ENCODE data around the gene RALBP1.

Gene RALBP1

DNA sequence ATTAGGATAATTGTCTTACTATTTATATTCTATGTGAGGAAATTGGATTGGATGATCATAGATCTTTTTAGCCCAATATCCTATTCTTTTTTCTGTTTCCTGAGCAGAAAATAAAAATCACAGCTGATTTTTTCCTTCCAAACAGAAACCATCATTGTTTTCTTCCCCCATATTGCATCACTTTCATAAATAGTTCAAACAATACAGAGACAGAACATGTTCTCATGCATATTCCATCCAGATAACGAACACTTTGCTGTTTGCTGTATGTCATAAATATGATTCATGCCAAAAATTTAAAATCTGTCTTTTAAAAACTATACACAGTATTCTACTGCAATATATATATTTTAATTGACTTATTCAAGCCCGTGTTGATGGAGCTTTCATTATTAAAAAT lies 22.0 kb upstream of the RALBP1 start:
- in situ Hi-C loops (cut with MboI; ENCODE audit: low sequenced_read_pairs): no loop called here

DNA sequence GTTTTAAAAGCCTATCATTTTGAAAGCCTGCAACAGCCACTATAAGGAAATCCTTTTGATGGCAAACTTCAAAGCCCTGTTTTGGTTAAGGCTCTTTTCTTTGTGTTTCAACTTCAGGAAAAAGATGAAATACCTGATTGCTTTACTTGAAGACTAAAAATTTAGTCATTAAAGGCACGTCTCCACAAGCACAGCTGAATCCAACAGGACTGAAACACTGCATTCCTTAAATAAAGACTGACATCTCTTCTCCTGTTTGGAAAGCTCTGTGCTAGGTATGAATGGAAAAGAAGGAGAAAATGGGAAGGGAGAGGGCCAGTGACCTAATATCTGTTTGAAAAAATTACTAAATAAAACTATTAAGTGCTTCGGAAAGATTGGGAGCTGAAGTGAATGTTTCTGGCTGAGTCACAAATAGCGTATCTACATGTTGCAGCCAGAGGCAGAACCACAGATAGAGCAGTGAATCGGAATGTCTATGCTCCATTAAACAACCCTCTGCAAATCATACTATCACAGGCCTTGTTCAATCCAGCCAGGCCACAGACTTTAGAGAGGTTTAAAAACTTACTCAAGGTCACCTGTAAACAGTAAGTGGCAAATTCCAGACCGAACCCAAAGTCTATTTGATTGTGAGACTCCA lies 21.1 kb upstream of the RALBP1 start:
- in situ Hi-C loops (cut with MboI; ENCODE audit: low sequenced_read_pairs): no loop called here

DNA sequence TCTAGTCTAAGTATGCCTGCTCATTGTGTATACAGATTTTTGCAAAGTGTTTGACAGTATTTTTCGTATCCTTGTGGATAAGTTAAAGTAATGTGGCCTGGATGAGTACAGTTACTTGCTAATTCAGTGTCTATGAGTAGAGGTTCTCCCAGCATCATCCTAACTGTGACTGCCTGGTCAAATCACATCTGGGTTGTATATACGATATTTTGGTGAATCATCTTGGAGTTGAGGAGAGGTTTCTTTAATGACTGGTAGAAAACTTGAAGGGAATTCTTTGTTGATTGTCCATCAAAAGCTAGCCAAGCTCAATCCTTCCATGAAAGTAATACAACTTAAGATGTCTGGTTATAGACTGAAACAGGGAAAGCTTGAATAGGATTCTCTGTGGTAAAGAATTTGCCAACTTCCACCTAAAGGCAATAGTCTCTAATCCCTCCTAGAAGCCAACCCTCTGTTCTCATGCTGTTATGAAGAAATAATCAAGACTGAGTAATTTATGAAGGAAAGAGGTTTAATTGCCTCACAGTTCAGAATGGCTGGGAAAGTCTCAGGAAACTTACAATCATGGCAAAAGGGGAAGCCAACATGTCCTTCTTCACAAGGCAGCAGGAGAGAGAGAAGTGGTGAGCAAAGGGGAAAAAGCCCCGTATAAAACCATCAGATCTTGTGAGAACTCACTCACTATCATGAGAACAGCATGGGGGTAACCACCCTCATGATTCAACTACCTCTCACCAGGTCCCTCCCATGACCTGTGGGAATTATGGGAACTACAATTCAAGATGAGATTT lies 19.4 kb upstream of the RALBP1 start:
- in situ Hi-C loops (cut with MboI; ENCODE audit: low sequenced_read_pairs): no loop called here

DNA sequence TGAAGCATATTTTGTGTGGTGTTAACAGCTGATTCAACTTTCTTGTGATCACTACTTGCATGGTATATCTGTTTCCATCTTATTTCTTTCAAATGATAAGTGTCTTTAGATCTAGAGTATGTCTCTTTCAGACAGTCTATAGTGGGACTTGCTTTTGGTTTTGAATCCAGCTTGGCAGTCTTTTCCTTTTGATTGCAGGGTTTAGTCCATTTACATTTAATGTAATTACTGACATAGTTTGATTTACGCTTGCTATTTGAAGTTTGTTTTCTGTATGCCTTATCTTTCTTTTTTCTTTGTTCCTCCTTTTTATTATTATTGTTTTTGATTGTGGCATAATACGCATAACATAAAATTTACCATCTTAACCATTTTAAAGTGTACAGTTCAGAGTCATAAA lies 9.2 kb upstream of the RALBP1 start:
- in situ Hi-C loops (cut with MboI; ENCODE audit: low sequenced_read_pairs): no loop called here

DNA sequence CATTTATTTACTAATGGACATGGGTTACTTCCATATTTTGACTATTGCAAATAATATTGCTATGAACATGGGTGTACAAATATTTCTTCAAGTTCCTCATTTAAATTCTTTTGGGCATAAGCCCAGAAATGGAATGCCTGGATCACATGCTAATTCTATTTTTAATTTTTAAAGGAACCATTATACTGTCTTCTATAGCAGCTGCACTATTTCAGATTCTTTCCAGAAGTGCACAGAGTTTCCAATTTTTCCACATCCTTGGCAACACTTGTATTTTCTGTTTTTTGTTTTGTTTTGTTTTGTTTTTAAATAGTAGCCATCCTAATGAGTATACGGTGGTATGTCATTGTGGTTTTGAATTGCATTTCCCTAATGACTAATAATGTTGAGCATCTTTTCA lies 8.5 kb upstream of the RALBP1 start:
- in situ Hi-C loops (cut with MboI; ENCODE audit: low sequenced_read_pairs): no loop called here

DNA sequence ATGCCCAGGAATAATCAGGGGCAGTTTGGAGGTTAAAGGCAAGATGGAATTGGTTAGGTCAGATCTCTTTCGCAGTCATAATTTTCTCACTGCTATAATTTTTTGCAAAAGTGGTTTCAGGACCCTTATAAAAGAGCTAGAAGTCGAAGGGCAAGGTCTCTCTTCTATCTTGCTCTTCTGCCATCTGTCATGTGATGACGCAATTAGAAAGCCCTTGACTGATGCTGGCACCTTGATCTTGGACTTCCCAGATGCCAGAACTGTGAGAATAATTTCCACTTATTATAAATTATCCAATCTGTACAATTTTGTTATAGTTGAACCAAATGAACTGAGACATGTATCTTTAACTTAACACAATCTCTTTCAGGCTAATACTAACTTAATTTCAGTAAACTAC lies 6.3 kb upstream of the RALBP1 start:
- in situ Hi-C loops (cut with MboI; ENCODE audit: low sequenced_read_pairs): no loop called here

DNA sequence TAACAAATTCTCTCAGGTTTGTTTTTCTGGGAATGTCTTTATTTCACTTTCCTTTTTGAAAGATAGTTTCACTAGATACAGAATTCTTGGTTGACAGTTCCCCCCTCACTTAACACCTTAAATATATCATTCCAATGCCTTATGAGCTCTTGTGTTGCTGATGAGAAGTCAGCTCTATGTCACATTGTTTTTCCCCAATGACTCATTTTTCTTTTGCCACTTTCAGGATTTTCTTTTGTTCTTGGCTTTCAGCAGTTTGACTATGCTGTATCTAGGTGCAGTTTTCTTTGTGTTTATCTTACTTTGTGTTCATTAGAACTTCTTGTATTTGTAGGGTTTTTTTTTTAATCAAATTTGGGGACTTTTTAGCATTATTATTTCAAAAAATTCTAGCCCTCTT lies 5.6 kb upstream of the RALBP1 start:
- in situ Hi-C loops (cut with MboI; ENCODE audit: low sequenced_read_pairs): no loop called here

DNA sequence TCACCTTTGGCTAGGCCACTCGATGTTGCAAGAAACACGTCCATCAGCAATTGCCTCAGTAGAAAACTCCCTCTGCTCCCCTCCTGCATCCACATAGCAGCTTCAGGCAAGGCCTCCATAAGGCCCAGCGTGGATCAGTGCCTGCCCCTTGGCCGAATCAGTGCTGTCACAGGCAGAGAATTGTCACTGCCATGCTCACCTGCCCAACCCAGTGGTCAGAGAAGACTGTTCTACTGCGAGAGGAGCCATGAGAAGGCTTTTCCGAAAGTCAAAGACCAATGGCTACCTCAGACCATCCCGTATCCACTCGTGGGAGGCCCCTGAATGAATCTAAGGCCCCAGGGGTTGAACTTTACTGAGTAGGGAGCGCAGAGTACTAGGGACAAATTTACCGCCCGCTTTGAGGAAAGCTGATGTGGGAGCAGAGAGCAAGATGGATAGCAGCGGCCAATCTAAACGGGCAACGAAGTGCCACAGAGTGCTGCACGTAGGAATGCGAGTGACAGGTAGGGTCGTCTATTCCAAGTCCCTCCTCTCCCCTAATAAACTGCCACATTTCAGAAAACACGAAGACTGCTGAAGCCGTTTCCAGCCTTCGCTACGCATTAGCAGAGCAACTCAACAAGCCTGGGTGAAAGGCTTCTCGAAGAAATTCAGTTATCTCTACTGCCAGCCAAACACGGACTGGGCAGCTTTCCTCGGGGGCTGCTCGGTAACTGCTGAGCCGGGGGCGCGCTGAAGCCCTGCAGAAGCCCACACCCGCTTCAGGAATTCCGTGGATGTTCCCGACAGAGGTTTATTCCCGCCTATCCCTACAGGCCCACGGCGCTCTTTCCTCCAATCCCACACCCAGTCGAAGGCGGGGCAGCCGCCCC lies 968 bp upstream of the RALBP1 start:
- in situ Hi-C loops (cut with MboI; ENCODE audit: low sequenced_read_pairs): no loop called here

DNA sequence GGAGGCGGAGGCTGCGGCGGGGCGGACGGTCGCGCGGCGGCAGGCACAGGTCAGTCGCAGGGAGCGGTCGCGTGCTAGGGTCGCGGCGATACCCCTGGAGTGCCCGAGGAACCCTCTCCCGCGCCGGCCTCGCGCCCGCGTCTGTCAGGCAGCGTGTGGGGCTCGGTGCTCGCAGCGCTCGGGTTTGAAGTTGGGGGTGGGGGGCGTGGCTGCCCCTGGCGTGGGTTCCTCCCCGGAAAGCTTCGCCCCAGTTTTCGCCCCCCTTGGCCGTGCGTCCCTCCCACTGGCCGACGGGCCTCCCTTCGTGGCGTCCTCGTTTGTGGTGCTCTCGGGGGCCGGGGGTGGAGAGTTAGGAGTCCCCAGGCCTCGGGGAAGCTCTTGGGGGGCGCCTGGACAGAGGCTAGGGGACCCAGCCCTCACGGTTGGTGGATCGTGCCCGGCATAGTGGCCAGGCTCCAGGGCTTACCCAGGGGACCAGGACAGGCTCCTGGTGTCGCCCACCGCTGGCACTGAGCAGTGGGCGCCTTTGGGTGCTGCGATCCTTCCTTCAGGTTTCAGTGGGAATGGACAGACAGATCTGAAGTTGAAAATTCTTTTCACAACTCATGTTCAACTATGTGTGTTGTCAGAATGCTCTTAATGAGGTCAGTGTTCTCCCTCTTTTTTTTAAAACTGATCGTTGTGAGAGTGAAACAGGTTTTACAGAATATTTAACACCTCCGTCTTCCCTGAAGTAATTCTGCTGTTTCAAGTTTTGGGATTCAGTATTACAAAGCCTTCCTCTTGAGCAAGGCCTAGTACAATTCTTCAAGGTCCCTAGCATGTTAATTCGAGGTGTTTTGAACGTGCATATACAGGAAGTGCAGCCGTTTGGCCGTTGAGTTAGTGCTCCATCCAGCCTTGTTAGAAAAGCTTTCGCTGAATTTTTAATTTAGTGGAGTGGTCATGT lies 604 bp downstream of the RALBP1 start:
- in situ Hi-C loops (cut with MboI; ENCODE audit: low sequenced_read_pairs): loop anchor here (25.0 kb wide), 1 partner anchor 89 kb away; no protein-coding TSS in a partner anchor

DNA sequence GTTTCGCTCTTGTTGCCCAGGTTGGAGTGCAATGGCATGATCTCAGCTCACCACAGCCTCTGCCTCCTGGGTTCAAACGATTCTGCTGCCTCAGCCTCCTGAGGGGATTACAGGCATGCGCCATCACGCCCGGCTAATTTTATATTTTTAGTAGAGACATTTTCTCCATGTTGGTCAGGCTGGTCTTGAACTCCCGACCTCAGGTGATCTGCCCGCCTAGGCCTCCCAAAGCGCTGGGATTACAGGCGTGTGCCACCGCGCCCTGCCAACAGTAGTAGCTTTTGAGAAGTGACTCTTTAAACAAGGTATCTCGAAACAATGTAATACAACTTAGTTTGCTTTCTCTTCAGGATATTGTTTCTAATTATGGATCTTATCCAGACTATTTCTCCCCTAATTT lies 1.6 kb downstream of the RALBP1 start:
- in situ Hi-C loops (cut with MboI; ENCODE audit: low sequenced_read_pairs): loop anchor here (25.0 kb wide), 1 partner anchor 90 kb away; no protein-coding TSS in a partner anchor

DNA sequence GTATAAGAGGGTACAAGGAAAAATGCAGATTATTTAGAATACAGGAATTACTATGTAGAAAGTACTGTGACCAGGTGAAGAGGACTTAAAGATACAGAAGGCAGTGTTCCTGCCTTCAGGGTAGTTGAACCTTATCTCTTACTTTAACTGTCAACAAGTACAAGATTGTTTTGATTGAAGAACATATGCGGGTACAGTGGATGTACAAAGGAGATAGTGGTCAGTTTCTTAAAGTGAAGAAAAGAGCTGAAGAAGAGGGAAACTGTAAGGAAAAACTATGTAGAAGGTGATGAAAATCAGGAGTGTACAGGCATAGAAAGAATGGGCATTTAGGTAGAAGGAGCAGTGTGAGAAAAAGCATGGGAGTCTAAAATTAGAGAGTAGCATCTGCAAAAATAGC lies 2.2 kb downstream of the RALBP1 start:
- in situ Hi-C loops (cut with MboI; ENCODE audit: low sequenced_read_pairs): loop anchor here (25.0 kb wide), 1 partner anchor 90 kb away; no protein-coding TSS in a partner anchor

DNA sequence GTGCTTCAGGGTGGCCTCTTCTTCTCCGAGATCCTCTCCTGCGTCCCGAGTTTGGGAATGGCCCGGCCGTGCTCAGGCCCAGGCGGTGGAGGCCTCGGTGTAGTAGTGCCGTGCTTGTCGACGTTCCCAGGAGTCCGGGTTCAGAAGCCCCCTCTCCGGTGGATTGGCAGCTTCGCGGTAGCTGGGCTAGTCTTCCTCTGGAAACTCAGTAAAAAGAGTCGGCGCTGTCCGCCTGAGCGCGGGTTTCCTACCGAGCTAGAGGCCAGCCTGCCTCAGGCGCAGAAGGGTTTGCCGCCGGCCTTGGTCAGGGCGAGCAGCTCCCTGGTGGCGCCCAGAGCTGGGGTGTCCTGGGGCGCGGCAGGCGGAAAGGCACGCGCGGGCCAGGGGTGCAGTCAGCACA lies 3.2 kb downstream of the RALBP1 start:
- in situ Hi-C loops (cut with MboI; ENCODE audit: low sequenced_read_pairs): loop anchor here (25.0 kb wide), 1 partner anchor 91 kb away; no protein-coding TSS in a partner anchor

DNA sequence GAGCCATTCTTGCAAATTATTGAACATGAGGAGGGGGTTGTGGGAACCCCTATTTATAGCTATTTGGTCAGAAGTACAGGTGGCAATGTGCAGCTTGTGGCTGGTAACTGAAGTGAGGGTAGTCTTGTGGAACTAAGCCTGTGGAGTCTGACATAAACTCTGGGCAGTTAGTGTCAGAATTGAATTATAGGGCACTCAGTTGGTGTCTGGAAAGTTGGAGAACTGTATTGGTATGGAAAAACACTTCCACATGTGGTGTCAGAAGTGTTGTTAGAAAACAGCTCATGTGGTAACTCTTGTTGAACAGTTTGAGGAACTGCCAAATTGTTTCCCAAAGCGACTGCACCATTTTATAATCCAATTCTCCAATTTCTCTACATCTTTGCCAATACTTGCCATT lies 7.5 kb downstream of the RALBP1 start:
- in situ Hi-C loops (cut with MboI; ENCODE audit: low sequenced_read_pairs): loop anchor here (25.0 kb wide), 1 partner anchor 95 kb away; no protein-coding TSS in a partner anchor

DNA sequence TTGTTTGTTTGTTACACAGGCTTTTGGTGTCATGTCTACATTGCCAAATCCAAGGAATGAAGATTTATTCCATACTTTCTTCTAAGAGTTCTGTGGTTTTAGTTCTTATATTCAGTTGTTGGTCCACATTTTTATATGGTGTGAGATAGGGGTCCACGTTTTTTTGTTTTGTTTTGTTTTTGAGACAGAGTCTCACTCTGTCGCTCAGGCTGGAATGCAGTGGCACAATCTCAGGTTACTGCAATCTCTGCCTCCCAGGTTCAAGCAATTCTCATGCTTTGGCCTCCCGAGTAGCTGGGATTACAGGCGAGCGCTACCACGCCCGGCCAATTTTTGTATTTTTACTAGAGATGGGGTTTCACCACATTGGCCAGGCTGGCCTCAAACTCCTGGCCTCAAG lies 8.2 kb downstream of the RALBP1 start:
- in situ Hi-C loops (cut with MboI; ENCODE audit: low sequenced_read_pairs): loop anchor here (25.0 kb wide), 1 partner anchor 96 kb away; no protein-coding TSS in a partner anchor

DNA sequence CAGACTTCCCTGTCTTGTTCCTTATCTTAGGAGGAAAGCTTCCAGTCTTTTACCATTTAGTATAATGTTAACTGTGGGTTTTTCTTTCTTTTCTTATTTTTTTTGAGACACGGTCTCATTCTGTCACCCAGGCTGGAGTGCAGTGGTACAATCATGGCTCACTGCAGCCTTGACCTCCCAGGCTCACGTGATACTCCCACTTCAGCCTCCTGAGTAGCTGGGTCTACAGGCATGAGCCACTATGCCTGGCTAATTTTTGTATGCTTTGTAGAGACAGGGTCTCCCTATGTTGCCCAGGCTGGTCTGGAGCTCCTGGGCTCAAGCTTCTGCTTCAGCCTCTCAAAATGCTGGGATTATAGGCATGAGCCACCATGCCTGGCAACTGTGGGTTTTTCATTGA lies 9.5 kb downstream of the RALBP1 start:
- in situ Hi-C loops (cut with MboI; ENCODE audit: low sequenced_read_pairs): loop anchor here (25.0 kb wide), 1 partner anchor 98 kb away; no protein-coding TSS in a partner anchor

DNA sequence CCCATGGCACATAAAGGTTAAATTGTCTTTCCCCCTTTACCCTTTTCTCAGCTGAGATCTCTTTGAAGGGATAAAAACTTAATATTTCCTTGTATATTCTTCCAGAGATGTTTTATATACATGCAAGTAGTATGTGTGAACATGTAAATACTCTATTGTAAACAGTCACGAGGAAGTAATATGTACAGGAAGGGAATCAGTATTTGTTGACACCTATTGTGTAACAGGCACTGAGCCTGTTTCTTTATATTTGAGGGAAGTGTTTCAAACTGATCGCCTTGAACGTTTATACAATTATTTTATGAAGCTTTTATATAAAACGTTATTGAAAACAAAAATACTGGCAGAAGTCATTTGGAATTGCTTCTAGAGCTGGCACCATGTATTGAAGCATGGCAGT lies 13.2 kb downstream of the RALBP1 start:
- in situ Hi-C loops (cut with MboI; ENCODE audit: low sequenced_read_pairs): loop anchor here (25.0 kb wide), 1 partner anchor 101 kb away; no protein-coding TSS in a partner anchor

DNA sequence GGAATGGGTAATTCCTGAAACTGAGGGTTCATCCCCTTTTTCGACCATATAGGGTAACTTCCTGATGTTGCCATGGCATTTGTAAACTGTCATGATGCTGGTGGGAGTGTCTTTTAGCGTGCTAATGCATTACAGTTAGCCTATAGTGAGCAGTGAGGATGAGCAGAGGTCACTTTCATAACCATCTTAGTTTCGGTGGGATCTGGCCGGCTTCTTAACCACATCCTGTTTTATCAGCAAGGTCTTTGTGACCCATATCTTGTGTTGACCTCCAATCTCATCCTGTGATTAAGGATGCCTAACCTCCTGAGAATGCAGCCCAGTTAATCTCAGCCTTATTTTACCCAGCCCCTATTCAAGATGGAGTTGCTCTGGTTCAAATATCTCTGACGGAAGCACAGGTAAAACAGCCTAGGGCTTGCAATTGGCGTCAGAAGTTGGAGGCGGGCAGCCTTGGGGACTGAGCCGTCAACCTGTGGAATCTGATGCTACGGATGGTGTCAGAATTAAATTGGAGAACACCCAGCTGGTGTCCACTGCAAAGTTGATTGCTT lies 19.5 kb downstream of the RALBP1 start:
- in situ Hi-C loops (cut with MboI; ENCODE audit: low sequenced_read_pairs): loop anchor here (25.0 kb wide), 1 partner anchor 108 kb away; no protein-coding TSS in a partner anchor

DNA sequence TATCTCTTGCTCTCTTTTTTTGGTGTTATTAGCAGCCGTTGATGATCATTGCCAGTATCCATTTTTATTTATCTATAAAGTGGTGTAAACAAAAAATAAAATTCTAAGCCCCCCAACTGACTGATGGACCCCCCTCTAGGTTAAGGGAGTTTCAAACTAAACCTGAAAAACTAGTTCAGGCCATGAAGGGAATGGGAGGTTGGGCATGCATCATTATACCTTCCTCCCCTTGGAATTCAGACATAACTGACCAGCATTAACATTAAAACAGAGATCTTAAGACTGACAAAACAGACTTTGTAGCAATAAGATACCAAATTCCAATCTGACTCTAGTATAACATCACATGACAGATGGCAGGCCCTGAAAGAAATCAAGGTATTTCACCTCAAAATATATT lies 20.2 kb downstream of the RALBP1 start:
- in situ Hi-C loops (cut with MboI; ENCODE audit: low sequenced_read_pairs): loop anchor here (25.0 kb wide), 1 partner anchor 108 kb away; no protein-coding TSS in a partner anchor

DNA sequence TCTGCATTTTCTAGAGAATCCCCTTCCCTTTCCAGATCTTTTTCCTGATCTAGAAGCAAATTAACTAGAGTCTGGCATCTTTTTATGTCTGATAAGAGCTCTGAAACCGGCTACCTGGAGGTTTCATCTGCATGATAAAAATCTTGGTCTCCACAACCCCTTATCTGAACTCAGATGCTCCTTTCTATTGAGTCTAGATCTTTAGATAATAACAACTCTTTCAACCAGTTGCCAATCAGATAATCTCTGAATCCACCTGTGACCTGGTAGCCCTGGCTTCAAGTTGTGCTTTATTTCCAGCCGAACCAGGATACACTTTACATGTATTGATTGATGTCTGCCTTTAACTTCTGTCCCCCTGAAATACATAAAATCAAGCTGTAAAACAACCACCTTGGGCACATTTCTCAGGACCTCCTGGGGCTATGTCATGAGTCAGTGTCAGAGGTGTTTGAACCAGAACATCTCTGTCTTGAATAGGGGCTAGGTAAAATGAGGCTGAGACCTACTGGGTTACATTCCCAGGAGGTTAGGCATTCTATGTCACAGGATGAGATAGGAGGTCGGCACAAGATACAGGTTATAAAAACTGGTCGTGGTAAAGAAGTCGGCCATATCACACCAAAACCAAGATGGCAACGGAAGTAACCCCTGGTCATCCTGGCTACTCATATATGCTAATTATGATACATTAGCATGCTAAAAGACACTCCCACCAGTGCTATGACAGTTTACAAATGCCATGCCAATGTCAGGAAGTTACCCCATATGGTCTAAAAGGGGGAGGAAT lies 20.8 kb downstream of the RALBP1 start:
- in situ Hi-C loops (cut with MboI; ENCODE audit: low sequenced_read_pairs): loop anchor here (25.0 kb wide), 1 partner anchor 109 kb away; no protein-coding TSS in a partner anchor

Measured in HL-60/S4 treated with phorbol 12-myristate 13-acetate at 8.2 ng/mL for 4 days and 3 days (cell line).